H1 (cell line): ENCODE data around the gene SLC22A23. TPM values are rescaled to one million over a fixed set of nuclear protein-coding genes. Genes with fewer than 3 reads are reported as not detected.

Source experiments
- SP1 ChIP-seq: IDR thresholded peaks from 2 replicates; pipeline ENCODE4 v1.6.1; 2011; ENCODE audit warnings: low read depth, low read length
- TBP ChIP-seq: IDR thresholded peaks from 2 replicates; pipeline ENCODE4 v1.6.1; 2011; ENCODE audit warnings: low read depth, low read length, improper control_type of control experiment
- polyA plus RNA-seq, 7 experiments: library from polyadenylated mRNA; depleted of rRNA in 3 of 7; stranded (reverse) in 5 of 7; unstranded in 2 of 7; fragments of >200 nt in 5 of 7; fragments of 200-250 nt in 2 of 7; gene quantifications; 1 replicate in 5 of 7; 2 replicates in 1 of 7; 4 replicates in 1 of 7; pipeline versions ENCODE4 v1.2.1 to v1.2.3, GENCODE V29; 2011 to 2013; ENCODE audit warnings: missing spikeins in 2 of 7, mixed read lengths in 2 of 7
- total RNA-seq: library from RNA; stranded (reverse); fragmentation: NEBNext Ultra II Directional; extraction: Animal tissue kit (Norgen Biotek cat#: 25700); gene quantifications from 2 replicates; pipeline ENCODE4 v1.2.1, GENCODE V29; 2021

SLC22A23 gene
- total and polyA plus RNA-seq, 2 of the 8 experiments (the other 6 are each of a cell fraction or from before 2014, with no cell fraction given), result 9.9 to 38.4 TPM

GRCh38 chr6:3304500-3305215 is 152.2 kb downstream of the SLC22A23 start (continued):
- TF ChIP-seq TBP, result no peak
- no peak for TF ChIP-seq SP1
- TF ChIP-seq, all 59 proteins: peak for 0
